Stomach (tissue), 4 donors: ENCODE measurements around the gene SMAGP.

ENCODE experiments used
- POLR2AphosphoS5 ChIP-seq, 3 donors: sonication (generic); formaldehyde crosslinking; IDR thresholded peaks; one replicate each; pipeline ENCODE4 v1.6.1; 2016; ENCODE audit warnings: antibody characterized with exemption in 3 of 3
- TF ChIP-seq, protein P1 (sequence below), 7 experiments: fragments of 450-650 bp in 4 of 7; fragments of 200-600 bp in 3 of 7; sonication (generic) in 3 of 7; IDR thresholded peaks; one replicate each; pipeline ENCODE4 v1.5.1; 2016 to 2019; ENCODE audit warnings: antibody characterized with exemption in 7 of 7, control low read depth in 2 of 7, mild to moderate bottlenecking in 1 of 7

DNA sequence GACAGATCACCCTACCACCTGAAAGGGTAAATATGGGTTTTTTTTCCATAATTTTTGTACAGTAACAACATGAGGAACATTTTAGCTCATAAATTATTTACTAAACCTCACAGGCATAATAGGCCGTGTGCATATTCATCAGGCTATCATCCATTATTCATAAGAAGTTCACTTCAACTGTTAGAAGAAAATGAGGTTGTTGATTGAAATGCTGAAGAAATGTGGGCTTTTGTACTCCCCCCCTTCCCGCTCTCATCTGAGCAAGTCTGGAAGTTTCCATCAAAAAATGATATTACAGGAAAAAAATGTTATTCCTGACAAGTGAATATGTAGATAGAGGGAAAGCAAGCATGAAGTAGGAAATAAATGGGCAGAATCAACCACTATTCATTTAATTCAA is 44.4 kb downstream of the SMAGP start:
- TF ChIP-seq, protein P1, sequence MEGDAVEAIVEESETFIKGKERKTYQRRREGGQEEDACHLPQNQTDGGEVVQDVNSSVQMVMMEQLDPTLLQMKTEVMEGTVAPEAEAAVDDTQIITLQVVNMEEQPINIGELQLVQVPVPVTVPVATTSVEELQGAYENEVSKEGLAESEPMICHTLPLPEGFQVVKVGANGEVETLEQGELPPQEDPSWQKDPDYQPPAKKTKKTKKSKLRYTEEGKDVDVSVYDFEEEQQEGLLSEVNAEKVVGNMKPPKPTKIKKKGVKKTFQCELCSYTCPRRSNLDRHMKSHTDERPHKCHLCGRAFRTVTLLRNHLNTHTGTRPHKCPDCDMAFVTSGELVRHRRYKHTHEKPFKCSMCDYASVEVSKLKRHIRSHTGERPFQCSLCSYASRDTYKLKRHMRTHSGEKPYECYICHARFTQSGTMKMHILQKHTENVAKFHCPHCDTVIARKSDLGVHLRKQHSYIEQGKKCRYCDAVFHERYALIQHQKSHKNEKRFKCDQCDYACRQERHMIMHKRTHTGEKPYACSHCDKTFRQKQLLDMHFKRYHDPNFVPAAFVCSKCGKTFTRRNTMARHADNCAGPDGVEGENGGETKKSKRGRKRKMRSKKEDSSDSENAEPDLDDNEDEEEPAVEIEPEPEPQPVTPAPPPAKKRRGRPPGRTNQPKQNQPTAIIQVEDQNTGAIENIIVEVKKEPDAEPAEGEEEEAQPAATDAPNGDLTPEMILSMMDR (IDR thresholded peaks at IDR 0.05), result no peak
- TF ChIP-seq POLR2AphosphoS5 (IDR thresholded peaks at IDR 0.05), result no peak
